ENCODE data around the gene RIMBP2.

RIMBP2 gene

DNA sequence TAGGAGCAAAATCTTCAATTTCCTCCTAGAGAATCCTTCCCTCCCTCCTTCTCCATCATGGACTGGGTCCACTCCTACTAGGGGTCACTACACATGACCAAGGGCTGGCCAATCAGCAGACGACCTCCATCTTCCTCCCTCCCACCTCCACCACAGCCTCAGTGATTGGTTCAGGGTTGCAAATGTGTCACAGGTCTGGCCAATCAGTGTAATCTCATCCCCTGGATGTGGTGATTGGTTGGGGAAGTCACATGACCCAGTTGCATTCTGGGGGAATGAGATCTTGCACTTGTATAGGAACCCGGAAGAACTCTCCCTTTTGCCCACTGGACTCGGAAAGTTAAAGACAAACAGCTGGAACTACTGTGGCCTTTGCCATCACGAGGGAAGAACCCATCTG lies 209.3 kb downstream of the RIMBP2 start:
- no peak for DNase-seq (ENCODE audit: low read depth in 2 of 2)

DNA sequence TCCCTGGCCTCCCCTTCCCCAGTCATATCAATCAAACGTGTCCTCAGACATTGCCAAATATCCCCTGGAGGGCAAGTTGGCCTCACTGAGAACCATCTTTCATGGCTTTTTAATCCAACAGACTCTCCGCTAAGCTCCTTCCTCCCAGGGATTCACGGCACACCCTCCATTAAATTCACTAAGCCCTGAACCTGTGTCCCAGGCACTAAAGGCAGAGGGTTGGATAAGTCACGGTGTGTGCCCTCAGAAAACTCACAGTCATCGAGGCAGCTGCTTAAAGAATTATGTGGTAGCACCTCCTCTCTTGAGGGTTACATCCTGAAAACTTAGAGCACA lies 211.3 kb downstream of the RIMBP2 start:
- DNase-seq (ENCODE audit: low read depth in 2 of 2) = no peak

DNA sequence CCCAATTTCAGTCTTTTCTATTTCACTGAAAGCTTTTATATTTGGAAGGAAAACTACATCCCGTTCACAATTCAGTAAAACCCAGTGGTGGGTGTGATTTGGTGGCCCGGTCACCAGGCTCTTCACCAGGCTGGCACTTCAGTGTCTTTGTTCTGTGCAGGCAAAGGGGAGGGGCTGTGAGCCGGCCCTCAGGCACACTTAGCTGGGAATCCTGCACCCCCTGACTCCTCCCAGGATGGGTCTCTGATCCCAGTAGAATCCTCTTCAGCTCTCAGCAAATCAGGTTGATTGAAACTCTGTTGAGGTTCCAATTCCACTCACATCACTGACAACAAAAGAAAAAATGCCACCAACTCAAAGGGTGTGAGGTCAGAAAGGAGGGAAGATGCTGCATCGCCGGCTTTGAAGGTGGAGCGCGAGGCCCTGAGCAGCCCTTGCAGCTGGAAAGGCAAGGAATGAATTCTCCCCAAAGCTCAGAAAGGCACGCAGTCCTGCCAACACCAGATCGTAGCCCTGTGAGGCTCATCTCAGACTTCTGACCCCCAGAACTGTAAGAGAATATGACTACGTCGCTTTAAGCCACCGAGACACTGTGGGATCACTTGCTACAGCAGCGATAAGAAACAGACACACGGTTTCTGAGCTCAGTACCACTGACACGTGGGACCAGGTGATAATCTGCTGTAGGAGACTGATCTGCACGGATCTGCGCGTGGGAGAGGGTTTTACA lies 211.8 kb downstream of the RIMBP2 start:
- DNase-seq (ENCODE audit: low read depth in 2 of 2) = no peak

DNA sequence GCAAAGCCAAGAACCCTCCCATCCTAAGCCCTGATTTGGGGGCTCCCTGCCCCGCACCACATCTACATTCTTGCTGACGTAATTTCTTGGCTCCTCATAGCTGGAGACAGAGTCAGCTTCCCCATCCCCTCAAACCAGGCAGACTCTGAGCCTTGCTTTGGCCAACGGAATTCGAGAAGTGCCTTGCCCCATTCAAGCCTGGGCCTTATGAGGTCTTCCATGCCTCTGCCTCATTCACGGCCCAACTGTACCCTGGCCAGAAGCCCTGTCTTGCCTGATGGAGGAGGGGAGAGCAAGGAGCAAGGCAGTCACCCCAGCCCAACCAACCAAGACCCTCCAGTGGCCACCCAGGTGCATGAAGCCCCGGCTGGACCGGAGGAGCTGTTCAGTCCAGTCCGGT lies 214.3 kb downstream of the RIMBP2 start:
- DNase-seq (ENCODE audit: low read depth in 2 of 2) = no peak

DNA sequence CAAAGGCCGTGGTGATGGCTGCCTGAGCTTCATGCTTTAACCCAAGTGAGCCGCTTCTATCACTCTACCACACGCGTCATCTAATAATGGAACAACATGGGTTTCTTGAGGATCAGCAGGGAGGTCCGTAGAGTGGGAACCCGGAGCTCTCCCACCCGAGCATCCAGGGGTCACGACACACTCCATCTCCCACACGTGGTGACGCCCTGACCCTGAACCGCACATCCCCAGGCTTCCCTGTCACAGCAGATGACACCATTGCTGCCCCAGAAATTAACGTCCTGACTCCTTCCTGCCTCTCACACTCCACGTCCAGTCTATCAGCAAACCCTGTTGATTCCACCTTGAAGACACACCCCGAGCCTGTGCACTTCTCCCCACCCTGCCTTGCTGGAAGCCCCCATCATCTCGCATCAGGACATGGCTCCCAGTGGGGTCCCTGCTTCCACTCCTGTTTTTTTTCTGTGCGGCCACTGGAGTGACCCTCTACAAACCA lies 215.2 kb downstream of the RIMBP2 start:
- no peak for DNase-seq (ENCODE audit: low read depth in 2 of 2)

DNA sequence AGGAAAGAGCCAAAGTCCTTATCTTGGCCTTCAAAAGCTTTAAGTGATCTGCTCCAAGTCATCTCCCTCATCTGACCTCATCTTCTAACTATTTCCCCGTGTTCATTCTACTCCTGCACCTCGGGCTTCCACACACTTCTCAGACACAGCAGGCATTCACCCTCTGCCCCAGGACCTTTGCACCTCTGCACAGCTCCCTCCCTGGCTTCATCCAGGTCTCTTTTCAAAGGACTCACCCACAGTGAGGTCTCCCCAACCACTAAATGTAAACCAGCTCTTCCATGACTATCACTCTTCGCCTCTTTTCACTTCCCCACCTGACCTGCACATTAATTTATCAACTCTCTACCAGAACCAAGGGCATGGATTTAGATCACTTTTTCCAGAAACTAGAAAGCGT lies 216.6 kb downstream of the RIMBP2 start:
- DNase-seq (ENCODE audit: low read depth in 2 of 2) = no peak

DNA sequence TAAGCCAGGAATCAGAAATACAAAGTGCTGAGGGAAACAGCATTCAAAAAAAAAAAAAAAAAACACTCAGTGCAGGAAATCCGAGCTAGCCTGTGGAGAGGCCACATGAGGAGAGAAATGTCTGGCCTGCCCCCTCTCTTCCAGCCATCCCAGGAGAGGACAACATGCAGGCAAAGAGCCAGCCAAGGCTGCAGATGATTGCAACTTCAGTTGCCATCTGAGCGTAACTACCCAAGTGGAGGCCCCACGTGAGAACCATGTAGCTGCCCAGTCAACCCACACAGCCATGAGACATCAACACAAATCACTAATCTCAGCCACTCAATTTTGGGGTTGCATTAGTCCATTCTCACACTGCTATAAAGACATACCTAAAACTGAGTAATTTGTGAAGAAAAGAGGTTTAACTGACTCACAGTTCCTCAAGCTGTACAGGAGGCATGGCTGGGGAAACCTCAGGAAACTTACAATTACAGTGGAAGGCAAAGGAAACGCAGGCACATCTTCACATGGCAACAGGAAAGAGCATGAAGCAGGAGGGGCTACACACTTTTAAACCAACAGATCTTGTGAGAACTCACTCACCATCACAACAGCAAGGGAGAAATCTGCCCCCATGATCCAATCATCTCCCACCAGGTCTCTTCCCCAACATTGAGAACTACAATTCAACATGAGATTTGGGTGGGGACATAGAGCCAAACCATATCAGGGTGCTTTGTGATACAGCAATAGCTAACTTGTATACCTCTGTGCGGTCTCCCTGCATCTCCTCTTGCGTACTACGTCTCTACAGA lies 217.3 kb downstream of the RIMBP2 start:
- DNase-seq (ENCODE audit: low read depth in 2 of 2) = no peak

DNA sequence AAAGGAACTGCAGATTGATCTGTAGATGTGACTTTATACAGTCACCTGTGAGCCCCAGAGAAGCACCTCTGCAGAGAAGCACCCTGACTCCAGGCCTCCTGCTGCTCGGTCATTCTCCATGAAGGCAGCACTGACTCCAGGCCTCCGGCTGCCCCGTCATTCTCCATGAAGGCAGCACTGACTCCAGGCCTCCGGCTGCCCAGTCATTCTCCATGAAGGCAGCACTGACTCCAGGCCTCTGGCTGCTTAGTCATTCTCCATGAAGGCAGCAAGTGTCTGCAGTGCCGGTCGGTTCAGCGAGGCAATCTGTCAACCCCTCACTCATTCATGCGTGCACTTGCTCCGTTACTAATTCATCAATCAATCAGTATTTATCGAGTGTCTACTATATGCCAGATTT lies 218.1 kb downstream of the RIMBP2 start:
- DNase-seq (ENCODE audit: low read depth in 2 of 2) = no peak

DNA sequence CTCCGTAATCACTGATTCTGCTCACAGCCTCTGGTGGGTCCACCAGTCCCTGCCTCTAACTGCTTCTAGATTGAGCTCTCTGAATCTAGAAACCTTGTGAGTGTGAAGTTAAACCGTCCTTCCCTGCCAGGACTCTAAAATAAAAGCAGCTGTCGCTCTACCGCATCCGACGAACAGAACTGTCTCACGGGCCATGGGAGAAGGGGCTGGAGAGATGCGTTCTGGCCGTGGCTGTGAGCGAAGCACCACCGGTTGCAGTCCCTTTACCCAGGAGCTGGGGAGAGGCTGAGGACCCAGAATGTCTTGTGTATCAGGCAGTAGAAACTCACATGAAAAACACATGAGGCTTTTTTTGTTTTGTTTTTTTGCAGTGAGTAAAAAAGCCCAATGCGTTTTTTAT lies 218.8 kb downstream of the RIMBP2 start:
- no peak for DNase-seq (ENCODE audit: low read depth in 2 of 2)

DNA sequence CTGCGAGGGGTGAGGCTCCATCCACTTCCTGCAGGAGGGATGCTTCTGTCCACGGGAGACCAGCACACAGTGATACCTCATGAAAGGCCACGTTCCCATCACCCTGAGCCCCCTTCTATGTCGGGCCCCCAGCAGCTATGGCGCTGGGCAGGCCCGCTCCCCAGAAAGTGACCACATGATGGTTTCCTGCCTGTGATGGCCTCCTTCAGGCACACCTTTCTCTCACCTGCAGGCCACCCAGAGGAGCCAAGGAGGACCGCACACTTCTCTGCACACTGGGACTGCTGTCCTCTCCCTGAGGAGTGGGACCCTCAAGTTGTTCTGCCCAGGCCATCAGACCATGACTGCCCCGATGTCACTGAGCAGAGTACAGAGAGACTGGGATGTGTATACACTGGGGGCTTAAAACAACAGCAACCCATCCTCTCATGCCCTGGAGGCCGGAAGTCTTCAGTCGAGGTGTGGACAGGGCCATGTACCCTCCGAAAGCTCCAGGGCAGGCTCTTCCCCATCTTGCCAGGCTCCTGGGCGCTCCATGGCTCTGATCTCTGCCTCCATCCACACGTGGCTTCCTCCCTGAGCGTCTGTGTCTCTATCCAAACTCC lies 219.5 kb downstream of the RIMBP2 start:
- no peak for DNase-seq (ENCODE audit: low read depth in 2 of 2)

DNA sequence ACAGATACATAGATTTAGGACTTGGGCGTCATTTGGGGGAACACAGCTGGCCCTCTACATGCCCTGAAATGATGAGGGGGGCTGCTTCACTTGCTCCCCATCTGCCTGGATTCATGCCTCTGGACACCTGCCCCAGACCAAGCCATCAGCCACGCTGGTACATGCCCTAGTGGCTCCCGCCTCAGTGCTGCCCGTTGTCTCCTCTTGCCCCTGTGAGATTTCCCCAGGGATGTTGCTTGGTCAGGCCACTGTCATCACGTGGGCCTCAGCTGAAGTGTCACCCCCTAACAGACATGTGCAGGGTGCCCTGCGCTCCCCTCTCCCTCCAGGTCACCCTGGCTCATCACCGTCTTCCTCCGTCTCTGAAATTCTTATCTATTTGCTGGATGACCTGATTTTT lies 220.9 kb downstream of the RIMBP2 start:
- DNase-seq (ENCODE audit: low read depth in 2 of 2) = no peak

DNA sequence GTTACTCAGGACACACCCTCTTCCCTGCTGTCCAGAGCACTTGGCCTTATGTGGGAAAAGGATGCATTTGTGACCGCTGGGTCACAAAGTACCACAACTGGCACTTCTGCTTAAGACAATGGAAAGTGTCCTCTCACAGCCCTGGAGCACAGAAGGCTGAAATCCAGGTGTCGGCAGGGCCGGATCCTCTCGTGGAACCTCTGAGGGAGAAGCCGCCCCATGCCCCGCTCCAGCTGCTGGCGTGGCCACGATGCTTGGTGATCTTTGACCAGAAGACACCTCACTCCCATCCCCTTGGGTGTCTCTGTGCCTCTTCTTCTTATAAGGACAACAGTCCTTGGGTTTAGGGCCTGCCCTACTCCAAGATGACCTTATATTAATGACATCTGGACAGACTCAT lies 221.4 kb downstream of the RIMBP2 start:
- no peak for DNase-seq (ENCODE audit: low read depth in 2 of 2)

DNA sequence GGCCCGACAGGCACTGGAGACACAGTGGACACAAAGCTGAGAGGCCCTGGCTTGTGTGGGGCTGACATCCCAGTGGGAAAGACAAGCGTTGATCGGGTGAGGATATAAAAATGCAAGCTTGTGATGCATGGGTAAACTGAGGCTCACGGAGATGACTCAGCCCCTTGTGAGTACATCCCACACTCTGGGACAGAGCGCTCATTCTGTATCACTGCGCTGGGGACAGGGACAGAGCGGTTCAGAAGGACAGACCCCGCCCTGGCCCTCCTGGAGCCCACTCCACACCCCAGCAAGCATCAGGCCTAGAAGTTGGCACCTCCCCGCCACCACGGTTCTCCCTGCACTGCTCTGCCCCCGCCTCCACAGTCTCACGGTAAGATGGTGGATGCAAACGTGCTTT lies 222.1 kb downstream of the RIMBP2 start:
- DNase-seq (ENCODE audit: low read depth in 2 of 2) = no peak

DNA sequence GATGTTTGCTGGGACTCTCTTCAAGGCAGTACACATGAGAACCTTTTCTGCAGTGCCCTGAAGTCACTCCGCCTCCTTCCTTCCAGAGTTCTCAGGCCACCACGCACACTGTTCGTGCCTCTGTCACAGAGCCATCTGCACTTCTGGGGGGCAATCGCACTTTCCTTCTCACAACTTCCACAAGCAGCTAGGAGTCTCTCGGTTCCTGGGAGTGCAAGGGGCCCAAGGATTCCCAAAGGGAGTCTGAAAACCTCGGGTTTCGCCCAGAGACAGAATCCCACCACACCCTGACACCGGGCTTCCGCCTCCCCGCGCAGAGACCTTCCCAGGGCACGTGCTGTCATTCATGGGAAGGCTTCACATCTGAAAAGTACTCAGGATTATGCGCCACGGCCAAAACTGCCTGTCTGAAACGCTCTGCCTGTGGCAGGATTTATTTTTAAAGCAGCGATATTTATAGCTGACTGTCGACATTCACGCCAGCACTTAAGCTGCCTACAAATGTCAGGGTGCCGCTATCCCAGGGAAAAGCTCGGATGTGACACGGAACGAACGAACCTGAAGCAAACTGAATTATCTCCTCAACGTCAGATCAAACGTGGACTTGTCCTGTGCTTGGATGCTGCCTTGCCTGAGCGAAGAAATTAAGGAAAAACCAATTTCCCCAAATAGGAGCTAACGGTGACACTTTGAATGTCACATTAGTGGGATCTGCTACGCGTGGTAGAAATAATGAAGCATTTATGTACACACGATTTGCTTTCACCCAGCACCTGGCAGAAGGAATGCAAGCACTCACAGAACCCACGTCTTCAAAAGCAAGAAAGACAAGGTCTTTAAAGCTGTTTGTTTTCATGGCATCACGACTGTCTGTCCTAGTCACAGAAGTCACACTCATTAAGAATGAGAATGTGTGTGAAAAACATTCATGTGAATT lies 224.4 kb downstream of the RIMBP2 start:
- DNase-seq (ENCODE audit: low read depth in 2 of 2) = no peak

DNA sequence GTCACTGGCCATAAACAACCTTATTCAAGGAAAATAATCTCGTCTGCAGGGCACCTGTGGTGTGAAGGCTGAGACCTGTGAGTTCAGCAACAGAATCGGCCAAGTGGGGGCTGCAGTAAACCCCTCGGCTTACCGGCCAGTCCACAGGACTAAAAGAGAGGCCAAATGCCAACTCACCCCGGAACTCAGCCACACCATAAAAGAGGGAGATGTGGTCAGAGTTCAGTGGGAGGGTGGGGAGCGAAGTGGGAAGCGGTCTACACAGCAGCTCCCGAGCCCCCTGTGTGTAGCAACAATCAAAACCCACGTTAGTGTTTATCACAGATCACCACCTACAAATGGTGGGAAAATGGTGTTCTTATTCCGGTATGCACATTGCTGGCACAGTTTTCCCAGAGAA lies 225.4 kb downstream of the RIMBP2 start:
- DNase-seq (ENCODE audit: low read depth in 2 of 2) = no peak

DNA sequence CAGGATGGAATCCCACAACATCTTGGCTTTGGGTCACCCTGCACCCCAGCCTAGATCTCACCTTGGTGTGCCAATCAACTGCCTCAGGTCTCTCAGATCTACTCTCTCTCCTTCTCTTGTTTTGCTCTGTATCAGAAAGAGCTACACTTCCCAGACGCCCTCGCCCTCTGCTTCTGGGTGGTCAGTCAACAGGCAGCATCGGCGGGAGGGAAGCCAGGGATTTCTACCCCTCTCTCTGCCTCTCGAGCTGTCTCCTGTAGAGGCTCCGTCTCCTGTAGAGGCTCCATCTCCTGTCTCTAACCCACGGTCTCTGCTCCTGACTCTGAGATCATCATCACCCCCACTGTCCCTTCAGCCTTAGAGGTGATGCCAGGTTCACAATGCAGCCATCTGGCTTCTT lies 226.8 kb downstream of the RIMBP2 start:
- DNase-seq (ENCODE audit: low read depth in 2 of 2) = no peak

DNA sequence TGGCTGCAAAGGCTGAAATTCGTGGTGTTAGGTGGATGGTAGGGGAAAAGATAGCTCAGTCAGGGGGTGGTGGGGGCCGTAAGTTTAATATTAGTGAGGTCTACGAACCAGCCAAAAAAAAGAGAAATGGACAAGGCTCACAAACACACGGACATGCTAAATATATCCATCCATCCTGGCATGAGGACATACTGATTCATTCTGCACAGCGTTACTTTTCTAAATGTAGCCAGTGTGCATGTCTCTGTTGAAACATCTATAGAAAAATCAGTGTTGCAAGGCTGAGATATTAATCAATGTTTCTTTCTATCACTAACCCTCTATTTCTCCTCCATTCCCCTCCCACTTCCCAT lies 227.8 kb downstream of the RIMBP2 start:
- DNase-seq (ENCODE audit: low read depth in 2 of 2) = no peak

DNA sequence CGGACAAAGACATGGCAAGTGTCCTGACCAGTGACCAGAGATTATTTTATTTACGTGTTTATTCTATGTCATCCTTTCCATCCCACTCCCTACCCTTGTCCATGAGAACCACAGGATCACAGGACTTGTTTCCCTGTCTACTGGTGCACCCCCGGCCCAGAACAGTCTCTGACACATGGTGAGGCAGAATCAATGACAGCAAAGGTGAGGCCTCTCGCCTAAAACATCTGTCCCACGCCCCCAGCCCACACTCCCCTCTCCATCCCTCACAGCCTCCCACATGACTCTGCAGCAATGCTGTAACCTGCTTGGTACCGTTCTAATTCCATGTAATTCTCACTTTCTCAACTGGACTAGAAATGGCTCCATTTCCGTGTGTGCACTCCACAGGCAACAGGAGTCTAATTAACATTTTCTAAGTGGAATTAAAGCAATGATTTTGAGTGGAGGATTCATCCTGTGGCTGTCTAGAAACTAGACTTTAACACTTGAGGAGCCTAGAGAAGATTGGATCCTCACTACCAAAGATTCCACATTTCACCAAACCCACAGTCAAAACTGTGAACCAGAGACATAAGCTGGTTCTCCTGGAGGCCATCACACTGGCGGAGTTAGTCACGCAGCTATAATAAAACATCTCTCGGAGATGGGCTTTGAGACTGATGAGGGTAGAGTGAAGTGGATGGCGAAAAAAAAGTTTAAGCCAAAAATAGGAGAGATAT lies 228.3 kb downstream of the RIMBP2 start:
- no peak for DNase-seq (ENCODE audit: low read depth in 2 of 2)

DNA sequence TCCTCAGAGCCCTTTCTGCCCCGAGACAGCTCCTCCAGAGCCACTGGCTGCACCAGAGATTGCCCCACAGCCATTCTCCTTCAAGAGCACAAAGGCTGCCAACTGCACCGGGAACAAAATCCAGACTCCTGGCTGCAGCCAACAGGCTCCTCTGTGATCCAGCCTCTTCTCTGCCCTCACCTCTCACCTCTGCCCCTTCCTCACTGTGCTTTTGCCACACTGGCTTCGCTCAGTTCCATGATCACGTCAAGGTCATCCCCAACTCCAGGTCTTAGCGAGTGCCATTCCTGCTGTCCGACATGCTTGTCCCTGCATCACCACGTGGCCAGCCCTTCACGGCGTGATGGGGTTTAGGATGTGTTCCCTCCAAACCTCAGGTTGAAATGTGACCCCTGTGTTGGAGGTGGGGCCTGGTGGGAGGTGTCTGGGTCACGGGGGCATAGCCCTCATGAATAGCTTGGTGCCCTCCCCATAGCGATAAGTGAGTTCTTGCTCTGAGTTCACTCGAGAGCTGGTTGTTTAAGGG lies 229.1 kb downstream of the RIMBP2 start:
- DNase-seq (ENCODE audit: low read depth in 2 of 2) = no peak

DNA sequence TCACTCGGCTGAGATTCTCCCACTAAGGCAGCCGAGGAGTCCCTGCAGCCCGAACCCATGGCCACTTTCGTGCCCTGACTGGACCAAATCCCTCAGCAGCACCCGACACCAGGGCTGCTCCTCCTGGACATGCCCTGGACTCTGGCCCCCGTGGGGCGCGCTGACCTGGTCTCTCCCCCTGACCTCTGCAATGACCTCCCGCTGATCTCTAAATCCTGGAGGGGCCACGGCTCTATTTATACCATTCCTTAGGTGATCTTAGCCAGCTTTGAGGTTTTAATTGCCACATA lies 230.0 kb downstream of the RIMBP2 start:
- no peak for DNase-seq (ENCODE audit: low read depth in 2 of 2)

All from stimulated activated CD4-positive, alpha-beta T cell treated with anti-CD3 and anti-CD28 coated beads, Interleukin-15, amount 100 ng/mL, for 48 hours (primary cell).